OCI-LY1 (cell line): ENCODE measurements around the gene FTO.

ENCODE experiments used
- EZH2 ChIP-seq: fragments of 200-600 bp; sonication (generic), shearing (Covaris generic); IDR thresholded peaks from 2 replicates; pipeline ENCODE4 v1.8.0; 2017; ENCODE audit warnings: borderline replicate concordance, mixed run types, mild to moderate bottlenecking, antibody characterized with exemption, low read length, moderate library complexity, mixed read lengths
- TF ChIP-seq, protein P1 (sequence below): fragments of 200-600 bp; sonication (generic), shearing (Covaris generic); IDR thresholded peaks from 2 replicates; pipeline ENCODE4 v1.5.1; 2017; ENCODE audit warnings: mild to moderate bottlenecking, antibody characterized with exemption, low read length, moderate library complexity, mixed read lengths

- no peak for TF ChIP-seq EZH2
- TF ChIP-seq, protein P1, sequence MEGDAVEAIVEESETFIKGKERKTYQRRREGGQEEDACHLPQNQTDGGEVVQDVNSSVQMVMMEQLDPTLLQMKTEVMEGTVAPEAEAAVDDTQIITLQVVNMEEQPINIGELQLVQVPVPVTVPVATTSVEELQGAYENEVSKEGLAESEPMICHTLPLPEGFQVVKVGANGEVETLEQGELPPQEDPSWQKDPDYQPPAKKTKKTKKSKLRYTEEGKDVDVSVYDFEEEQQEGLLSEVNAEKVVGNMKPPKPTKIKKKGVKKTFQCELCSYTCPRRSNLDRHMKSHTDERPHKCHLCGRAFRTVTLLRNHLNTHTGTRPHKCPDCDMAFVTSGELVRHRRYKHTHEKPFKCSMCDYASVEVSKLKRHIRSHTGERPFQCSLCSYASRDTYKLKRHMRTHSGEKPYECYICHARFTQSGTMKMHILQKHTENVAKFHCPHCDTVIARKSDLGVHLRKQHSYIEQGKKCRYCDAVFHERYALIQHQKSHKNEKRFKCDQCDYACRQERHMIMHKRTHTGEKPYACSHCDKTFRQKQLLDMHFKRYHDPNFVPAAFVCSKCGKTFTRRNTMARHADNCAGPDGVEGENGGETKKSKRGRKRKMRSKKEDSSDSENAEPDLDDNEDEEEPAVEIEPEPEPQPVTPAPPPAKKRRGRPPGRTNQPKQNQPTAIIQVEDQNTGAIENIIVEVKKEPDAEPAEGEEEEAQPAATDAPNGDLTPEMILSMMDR: no peak
These were observed 365.8 kb downstream of the FTO start for GRCh38 chr16:54069601-54070239.
